ENCODE results near the gene PSMB10. TPM values are rescaled to one million over a fixed set of nuclear protein-coding genes. Genes with fewer than 3 reads are reported as not detected.
"Not testable (repeated sequence)": the region's sequence is repeated elsewhere in the genome, so short reads cannot be mapped to it uniquely, and the experiment has no call there.

The PSMB10 gene
- polyA plus RNA-seq, 3 donors, result 28.2 to 30.8 (median 30.1) TPM

- no peak for DNase-seq
These were observed 8.8 kb upstream of the PSMB10 start for GRCh38 chr16:67945392-67945933.

- no peak for DNase-seq
These were observed 8.2 kb upstream of the PSMB10 start for GRCh38 chr16:67944690-67945391.

GRCh38 chr16:67943619-67944504 is 7.2 kb upstream of the PSMB10 start, which contains the start of gene LCAT:
LCAT (minus strand) TSS chr16:67944120; CDS start chr16:67944101, 19 bp downstream.
- no peak for DNase-seq

- DNase-seq, result no peak
These were observed 6.6 kb upstream of the PSMB10 start for GRCh38 chr16:67943256-67943618.

GRCh38 chr16:67942510-67943255 is 6.0 kb upstream of the PSMB10 start:
- DNase-seq, result no peak

GRCh38 chr16:67942200-67942509 is 5.5 kb upstream of the PSMB10 start:
- no peak for DNase-seq

- no peak for DNase-seq
These were observed 5.0 kb upstream of the PSMB10 start for GRCh38 chr16:67941469-67942199.

GRCh38 chr16:67940446-67941089 is 3.9 kb upstream of the PSMB10 start:
- DNase-seq, result no peak

GRCh38 chr16:67939507-67940445 is 3.1 kb upstream of the PSMB10 start:
- DNase-seq, result no peak

- not testable (repeated sequence) for DNase-seq
These were observed 1.1 kb upstream of the PSMB10 start for GRCh38 chr16:67937713-67938112.

- peak; percentile 43 for DNase-seq
These were observed 393 bp upstream of the PSMB10 start for GRCh38 chr16:67936880-67937605.

GRCh38 chr16:67935402-67936123 is 1.1 kb downstream of the PSMB10 start:
- peak; percentile 96 for DNase-seq

- no peak for DNase-seq
These were observed 1.6 kb downstream of the PSMB10 start for GRCh38 chr16:67935101-67935401.

GRCh38 chr16:67934306-67935100 is 2.1 kb downstream of the PSMB10 start:
- DNase-seq, result no peak

GRCh38 chr16:67933805-67934204 is 2.8 kb downstream of the PSMB10 start:
- DNase-seq, result no peak

- no peak for DNase-seq
These were observed 4.2 kb downstream of the PSMB10 start for GRCh38 chr16:67932462-67932840.

GRCh38 chr16:67931712-67932461 is 4.8 kb downstream of the PSMB10 start, which contains the start of gene CTRL:
CTRL (minus strand) TSS chr16:67931862; CDS start chr16:67931852, 10 bp downstream.
- DNase-seq, result no peak
